ENCODE data around the gene ADCY2.

The ADCY2 gene

GRCh38 chr5:7801891-7802614 lies 406.1 kb downstream of the ADCY2 start:
- DNase-seq, result no peak

DNA sequence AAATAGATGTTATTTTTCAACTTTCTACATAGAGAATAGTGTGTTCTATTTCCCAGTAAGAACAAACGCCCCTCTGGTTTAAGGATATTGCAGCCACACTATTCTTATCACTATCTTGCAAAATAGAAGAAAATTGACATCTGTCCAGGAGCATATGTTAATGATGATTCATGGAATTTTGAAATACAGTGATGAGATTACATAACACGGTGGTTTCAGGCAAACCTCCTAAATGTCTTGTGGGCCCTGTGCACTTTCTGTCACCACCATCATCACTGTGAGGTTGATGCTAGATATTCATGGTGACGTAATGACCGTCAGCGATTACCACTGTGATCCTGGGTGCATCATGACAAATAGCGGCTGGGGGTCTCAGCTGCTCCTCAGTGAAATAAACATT lies 406.9 kb downstream of the ADCY2 start:
- no peak for DNase-seq

GRCh38 chr5:7803937-7804336 lies 408.0 kb downstream of the ADCY2 start:
- no peak for DNase-seq

DNA sequence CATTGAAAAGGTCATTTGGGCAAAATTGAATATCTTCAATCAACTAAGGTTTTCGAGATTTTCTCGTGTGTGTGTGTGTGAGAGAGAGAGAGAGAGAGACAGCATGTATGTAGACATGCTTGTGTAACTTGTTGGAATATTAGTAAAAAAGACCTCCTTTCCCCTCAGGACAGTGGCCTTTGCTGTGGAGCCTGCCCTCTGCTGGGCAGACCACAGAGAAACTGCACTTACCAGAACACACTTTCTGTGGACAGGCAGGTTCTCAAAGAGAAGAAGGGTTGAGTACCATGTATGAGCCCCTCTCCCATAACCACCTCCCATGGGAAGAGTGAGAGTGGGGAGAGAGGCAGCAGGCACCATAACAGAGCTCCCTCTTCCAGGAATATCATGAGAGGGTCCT lies 409.4 kb downstream of the ADCY2 start:
- no peak for DNase-seq

DNA sequence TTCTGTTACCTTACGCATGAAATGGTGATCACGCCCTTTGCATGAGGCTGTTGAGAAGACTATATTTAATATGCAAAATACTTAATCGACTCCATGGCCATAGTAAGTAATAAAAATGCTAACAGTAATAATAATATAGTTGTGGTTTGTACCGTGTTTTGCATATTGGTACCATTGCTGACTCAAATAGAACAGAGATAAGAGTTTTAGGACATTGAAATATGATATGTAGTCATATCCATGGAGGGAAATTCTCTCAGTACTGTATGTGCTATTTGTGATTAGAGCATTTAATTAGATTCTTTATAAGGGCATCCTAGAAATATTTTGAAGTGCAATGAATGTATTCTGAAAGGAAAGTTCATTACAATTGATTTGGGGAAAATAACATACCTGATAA lies 413.1 kb downstream of the ADCY2 start:
- DNase-seq, result no peak

- DNase-seq, result no peak
These were observed 415.8 kb downstream of the ADCY2 start for GRCh38 chr5:7811715-7812114.

DNA sequence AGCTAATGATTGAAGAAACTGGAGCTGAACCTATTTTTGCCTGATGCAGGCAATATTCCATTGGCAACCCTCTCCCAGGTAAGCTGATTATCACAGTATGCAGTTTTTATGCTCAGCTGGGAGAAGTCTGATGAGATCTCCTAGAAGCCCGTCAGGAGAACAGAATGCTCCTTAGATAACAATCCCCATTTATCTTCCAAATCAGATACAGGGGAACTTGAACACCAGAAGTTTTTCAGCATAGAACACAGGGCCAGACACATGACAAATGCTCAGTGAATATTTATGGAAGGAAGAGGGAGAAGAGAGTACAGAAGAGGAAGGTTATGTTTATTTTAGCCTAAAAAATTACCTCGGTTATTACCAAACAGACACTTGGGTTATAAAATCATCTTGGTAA lies 417.1 kb downstream of the ADCY2 start:
- no peak for DNase-seq

DNA sequence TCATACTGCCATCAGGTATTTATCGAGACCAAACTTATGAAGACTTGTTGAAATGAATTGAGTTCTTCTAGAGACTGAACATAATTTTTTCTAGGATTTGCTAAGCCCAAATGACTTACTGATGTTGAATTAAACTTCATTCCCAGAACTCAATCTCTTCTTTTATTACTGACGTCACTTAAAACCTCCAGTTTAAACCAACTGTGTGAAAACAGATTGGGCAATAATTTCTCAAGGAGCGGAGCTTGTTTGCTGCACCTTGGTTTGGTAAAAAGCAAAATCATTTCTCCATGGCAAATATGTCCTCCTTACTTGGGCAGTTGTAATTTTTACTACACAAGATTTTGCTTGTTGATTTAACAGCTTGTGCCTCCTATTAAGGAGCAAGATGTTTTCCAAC lies 417.6 kb downstream of the ADCY2 start:
- no peak for DNase-seq

GRCh38 chr5:7814816-7815215 lies 418.9 kb downstream of the ADCY2 start:
- no peak for DNase-seq

DNA sequence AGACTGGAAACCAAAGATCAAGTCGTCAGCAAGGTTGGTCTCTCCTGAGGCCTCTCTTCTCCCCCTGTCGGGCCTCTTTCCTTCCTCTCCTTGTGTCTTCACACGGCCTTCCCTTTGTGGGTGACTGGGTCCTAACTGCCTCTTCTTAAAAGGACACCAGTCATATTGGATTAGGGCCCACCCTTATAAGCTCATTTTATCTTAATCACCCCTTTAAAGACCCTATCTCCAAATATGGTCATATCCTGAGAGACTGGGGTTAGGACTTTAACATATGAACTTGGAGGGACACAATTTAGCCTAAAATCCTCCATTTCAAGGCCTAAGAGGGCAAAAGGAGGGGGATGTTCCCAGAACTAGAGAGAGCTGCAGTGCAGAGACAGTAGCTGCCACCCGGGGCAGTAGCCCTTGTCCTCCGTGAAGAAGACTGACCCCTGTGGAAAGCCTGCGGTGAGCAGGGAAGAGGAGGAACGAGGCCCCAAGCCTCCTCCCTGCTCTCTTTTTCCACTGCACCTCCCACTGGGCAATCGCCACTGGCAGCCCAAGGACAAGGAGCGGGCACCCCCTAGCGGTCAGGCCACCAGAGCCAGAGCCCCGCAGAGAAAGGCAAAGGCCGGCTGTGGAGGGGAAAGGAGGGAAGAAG lies 420.1 kb downstream of the ADCY2 start:
- DNase-seq, result peak; percentile 57

- no peak for DNase-seq
These were observed 420.6 kb downstream of the ADCY2 start for GRCh38 chr5:7816535-7816901.

GRCh38 chr5:7822449-7822848 lies 426.5 kb downstream of the ADCY2 start:
- DNase-seq, result no peak

- DNase-seq, result no peak
These were observed 427.7 kb downstream of the ADCY2 start for GRCh38 chr5:7823594-7823993.

DNA sequence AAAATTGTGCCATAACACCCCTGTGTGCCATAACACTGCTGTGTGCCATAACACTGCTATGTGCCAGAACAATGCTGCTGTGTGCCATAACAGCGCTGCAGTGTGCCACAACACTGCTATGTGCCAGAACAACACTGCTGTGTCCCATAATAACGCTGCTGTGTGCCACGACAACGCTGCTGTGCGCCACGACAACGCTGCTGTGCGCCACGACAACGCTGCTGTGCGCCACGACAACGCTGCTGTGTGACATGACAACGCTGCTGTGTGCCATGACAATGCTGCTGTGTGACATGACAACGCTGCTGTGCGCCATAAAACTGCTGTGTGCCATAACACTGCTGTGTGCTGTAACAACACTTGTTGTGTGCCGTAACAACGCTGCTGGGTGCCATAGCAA lies 429.1 kb downstream of the ADCY2 start:
- DNase-seq, result no peak

DNA sequence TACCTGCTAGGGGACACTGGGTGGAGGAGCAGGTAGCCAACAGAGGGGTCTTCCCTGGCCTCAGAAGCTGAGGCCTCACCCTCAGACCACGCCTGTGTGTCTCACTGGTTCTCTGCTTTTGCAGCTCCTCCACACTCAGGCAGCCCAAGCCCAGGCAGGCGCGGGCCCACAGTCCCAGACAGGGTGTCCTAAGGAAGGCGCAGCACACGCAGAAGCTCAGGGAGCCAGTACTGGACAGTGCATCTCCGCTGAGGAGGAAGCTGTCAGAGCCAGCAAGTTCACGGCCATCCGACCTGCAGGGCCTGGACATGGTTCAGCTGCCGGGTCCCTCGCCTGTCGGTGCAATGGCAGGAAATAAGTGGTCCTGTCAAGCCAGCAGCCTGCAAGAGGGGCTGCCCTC lies 429.7 kb downstream of the ADCY2 start:
- no peak for DNase-seq

DNA sequence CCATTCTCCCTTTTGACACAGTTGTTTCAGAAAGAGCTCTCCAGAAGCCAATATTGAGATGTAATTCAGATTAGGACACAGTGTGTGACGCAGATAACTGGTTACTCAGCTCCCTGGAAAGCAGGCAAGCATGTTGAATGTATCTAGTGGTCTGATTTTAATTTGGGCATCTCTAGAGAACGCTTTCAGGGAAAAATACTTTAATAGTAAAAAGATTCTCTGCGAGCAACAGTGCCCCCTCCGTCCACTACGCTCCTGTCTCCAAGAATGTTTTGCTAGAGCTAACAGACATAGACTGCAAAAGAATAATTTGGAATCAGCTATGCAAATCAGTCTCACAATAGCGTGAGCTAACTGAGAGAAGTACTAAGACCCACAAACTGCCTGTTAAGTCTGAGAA lies 431.7 kb downstream of the ADCY2 start:
- DNase-seq, result no peak

DNA sequence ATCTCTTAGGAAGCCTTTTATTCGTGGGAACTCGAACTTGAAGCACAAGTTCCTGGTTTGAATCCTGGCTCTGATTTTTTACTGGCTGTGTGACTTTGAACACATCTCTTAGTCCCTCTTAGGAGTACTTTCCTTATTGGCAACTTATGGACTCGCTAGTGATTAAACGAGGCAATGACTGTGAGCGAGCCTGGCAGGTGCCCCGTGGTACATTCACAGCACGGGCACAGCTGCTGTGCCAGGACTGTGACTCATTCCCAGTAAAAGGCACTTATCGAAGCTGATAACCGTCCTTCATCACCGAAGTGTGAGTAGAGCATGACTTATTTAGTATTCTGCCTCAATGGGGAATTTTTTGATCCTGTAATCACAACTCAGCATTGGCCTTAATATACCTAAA lies 432.3 kb downstream of the ADCY2 start:
- DNase-seq, result no peak

- no peak for DNase-seq
These were observed 439.0 kb downstream of the ADCY2 start for GRCh38 chr5:7834982-7835381.

- no peak for DNase-seq
These were observed 441.5 kb downstream of the ADCY2 start for GRCh38 chr5:7837403-7837802.

- no peak for DNase-seq
These were observed 446.6 kb downstream of the ADCY2 start for GRCh38 chr5:7842531-7842930.

GRCh38 chr5:7844901-7845300 lies 449.0 kb downstream of the ADCY2 start:
- no peak for DNase-seq

DNA sequence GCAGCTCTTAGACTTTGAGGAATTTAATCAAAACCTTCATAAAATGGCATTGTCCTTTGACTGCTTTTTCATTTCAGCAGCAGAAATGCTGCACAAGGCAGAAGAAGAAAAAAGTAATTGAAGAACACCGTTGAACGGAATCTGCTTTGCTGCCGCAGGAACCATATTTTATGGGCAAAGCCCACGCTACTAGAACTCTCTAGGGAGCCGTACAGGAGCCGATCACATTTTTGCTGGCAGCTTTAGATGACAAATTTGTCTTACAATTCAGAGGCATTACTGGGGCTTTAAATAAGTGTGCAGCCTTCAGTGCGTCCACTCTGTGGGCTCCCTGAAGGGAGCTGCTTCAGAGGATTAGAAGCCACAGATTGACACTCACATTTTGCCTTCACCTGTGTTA lies 449.6 kb downstream of the ADCY2 start:
- DNase-seq, result no peak

DNA sequence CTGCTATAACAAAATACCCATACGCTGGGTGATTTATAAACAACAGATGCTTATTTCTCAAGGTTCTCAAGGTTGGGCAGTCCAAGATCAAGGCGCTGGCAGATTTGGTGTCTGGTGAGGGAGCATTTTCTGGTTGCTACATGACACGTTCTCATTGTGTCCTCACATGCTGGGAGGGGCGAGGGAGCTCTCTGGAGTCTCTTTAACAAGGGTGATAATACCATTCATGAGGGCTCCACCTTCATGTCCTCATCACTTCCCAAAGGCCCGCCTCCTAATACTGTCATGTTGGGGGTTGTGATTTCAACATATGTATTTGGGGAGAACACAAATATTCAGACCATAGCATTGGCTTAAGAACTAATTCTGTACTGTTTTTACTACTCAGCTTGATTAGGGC lies 450.4 kb downstream of the ADCY2 start:
- no peak for DNase-seq

GRCh38 chr5:7848296-7848695 lies 452.4 kb downstream of the ADCY2 start:
- no peak for DNase-seq

Data from CD4-positive, alpha-beta T cell treated with Interleukin-17A for 1 hour (primary cell).